LNCaP clone FGC (cell line): Measurements from ENCODE around the gene SOCS6.

Experiments
- DNase-seq: peaks from one replicate; pipeline ENCODE4 v3.0.0-alpha.2; 2011; ENCODE audit warnings: low read depth
- H3K4me3 ChIP-seq: 2 replicates; pipeline ENCODE4 v1.5.1; 2011; ENCODE audit warnings: mild to moderate bottlenecking, low read depth, low read length, control low read depth
- CTCF ChIP-seq: IDR thresholded peaks from 2 replicates; pipeline ENCODE4 v1.5.1; 2012; ENCODE audit warnings: mild to moderate bottlenecking; ENCODE audit not compliant: control insufficient read depth, insufficient read depth; ENCODE audit errors: extremely low read depth

Gene SOCS6

DNA sequence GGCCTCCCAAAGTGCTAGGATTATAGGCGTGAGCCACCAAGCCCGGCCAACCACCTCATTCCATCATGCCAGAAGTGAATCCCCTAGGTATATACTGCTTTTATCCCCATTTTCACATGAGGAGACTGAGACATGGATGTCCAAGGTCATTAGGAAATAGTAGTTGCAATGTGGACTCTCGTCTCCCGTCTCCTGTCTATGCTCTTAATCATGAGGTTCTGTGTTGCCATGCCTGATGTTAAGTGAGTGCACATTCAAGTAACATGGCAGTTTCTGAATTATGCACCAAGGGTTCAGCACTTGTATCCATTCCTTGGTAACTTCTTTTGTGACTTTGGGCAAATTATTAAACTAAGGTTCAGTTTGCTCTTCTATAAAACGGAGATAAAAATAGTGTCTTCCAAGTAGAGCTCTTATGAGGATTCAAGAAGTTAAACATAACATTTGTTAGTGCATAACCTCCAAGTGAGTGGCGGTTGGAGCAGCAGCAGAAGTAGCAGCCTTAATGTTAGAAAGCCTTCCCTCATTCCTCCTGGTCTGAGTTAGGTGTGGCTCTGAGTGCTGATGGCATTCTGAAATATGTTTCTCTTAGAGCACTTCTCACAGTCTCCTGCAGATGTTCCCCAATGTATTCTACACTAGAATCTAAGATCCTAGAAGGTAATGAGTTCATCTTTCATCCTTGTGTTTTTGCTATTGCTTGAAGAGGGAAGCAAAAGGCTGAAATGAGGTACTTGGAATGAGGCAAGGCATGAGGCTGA is 21.9 kb downstream of the SOCS6 start:
- no peak for TF ChIP-seq CTCF
- no peak overlapping the region for H3K4me3 ChIP-seq
- DNase-seq: no peak

DNA sequence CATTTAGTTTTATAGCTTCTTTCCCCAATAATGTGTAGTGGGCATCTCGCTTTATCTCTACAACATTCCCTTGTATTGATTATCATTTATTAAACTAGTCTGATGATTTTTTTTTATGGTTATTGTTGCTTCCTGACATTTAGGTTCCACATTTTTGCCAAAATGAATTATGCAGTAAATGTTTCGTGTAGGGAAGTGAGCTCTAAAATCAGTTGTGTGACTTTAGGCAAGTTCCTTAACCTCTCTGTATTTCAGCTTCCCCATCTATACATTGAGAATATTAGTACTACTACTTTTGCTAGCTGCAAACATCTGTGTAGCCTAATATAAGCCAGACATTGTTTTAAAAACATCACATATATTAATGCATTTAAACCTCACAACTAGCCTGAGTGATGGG is 22.9 kb downstream of the SOCS6 start:
- no peak overlapping the region for H3K4me3 ChIP-seq
- no peak for TF ChIP-seq CTCF
- DNase-seq: no peak

DNA sequence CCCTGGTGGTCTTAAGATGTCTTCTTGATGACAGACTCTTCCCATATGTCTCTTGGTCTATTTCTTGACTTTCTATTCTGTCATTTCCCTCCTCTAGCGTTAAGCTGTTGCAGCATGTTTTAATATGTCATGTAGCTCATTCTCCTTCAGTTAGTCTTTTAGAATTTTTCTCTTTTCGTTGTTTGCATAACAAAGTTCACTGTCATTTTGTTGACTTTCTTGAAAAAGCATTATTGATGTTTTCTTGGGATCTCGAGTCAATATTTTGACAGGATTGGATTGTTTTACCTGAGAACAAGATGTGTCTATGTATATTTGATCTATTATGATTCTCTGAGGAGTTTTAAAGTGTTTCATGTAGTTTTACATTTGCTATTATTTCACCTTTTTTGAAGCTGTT is 24.8 kb downstream of the SOCS6 start:
- no peak for TF ChIP-seq CTCF
- H3K4me3 ChIP-seq: no peak overlapping the region
- no peak for DNase-seq

GRCh38 chr18:70314151-70314782 is 25.4 kb downstream of the SOCS6 start:
- TF ChIP-seq CTCF: no peak
- no peak overlapping the region for H3K4me3 ChIP-seq
- no peak for DNase-seq

- no peak for TF ChIP-seq CTCF
- H3K4me3 ChIP-seq: no peak overlapping the region
- DNase-seq: no peak
Measured at GRCh38 chr18:70319187-70319586, 30.3 kb downstream of the SOCS6 start.

DNA sequence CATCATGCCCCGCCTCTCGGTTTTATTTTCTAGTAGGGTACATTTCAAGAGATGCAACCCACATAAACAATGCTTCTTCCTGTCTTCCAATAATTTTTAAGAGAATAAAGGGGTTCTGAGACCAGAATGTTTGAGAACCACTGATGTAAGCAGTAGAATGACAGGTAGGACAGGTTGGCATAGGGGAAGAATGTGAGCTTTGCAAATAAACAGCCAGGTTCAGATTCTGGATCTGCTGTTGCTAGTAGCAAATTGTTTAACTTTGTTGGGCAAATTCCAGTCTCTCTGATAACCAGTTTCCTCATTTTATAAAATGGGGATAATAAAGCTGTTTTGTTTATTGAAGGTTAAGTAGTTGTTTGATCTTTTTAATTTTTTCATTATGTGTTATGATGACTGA is 32.8 kb downstream of the SOCS6 start:
- TF ChIP-seq CTCF: no peak
- DNase-seq: peak; percentile 56

More for the DNA sequence above, 32.8 kb downstream of the SOCS6 start:
- no peak overlapping the region for H3K4me3 ChIP-seq
